Natural killer cell (primary cell): ENCODE results near the gene UTP11. TPM values are rescaled to one million over a fixed set of nuclear protein-coding genes. Genes with fewer than 3 reads are reported as not detected.
A peak's percentile ranks its signal among the peaks of the same experiment; 100 is the strongest.

Experiments used
- ATAC-seq, 3 donors: fragments of 150-1000 bp in 2 of 3; fragments of 200-7000 bp in 1 of 3; cut with Tn5 transposase; 1 replicate in 1 of 3; 2 replicates in 2 of 3; pipeline ENCODE4 v1.10.0; 2021; ENCODE audit warnings: mild to moderate bottlenecking in 2 of 3, moderate library complexity in 2 of 3
- DNase-seq, 2 donors: peaks; one replicate each; pipeline versions ENCODE4 v3.0.0 to v3.0.0-alpha.2; 2013 to 2021; ENCODE audit warnings: mixed read lengths in 1 of 2
- H3K27ac ChIP-seq: one replicate; pipeline ENCODE4 v1.5.1; 2013; ENCODE audit warnings: mild to moderate bottlenecking, low read length
- H3K27me3 ChIP-seq: one replicate; pipeline ENCODE4 v1.6.1; 2013; ENCODE audit warnings: low read length; ENCODE audit not compliant: control insufficient read depth, insufficient read depth
- H3K36me3 ChIP-seq: one replicate; pipeline ENCODE4 v1.6.1; 2013; ENCODE audit warnings: low read length; ENCODE audit not compliant: control insufficient read depth, insufficient read depth
- H3K4me1 ChIP-seq: one replicate; pipeline ENCODE4 v1.6.1; 2013; ENCODE audit warnings: low read length; ENCODE audit not compliant: control insufficient read depth, insufficient read depth
- H3K4me3 ChIP-seq: one replicate; pipeline ENCODE4 v1.5.1; 2013; ENCODE audit warnings: low read length
- H3K9me3 ChIP-seq: one replicate; pipeline ENCODE4 v1.6.1; 2013; ENCODE audit warnings: low read length; ENCODE audit not compliant: control insufficient read depth, insufficient read depth
- H3K27ac Mint-ChIP-seq, 2 donors: one replicate each; pipeline ENCODE4 v1.8.0; 2022; ENCODE audit warnings: mild to moderate bottlenecking in 2 of 2, mixed read lengths in 2 of 2, moderate library complexity in 1 of 2
- H3K27me3 Mint-ChIP-seq, 2 donors: one replicate each; pipeline ENCODE4 v1.8.0; 2022; ENCODE audit warnings: low read depth in 2 of 2, mixed read lengths in 2 of 2
- H3K36me3 Mint-ChIP-seq: one replicate; pipeline ENCODE4 v1.8.0; 2022; ENCODE audit warnings: mixed read lengths
- H3K4me1 Mint-ChIP-seq, 2 donors: one replicate each; pipeline ENCODE4 v1.8.0; 2022; ENCODE audit warnings: mixed read lengths in 2 of 2
- H3K4me3 Mint-ChIP-seq: one replicate; pipeline ENCODE4 v1.8.0; 2022; ENCODE audit warnings: mild to moderate bottlenecking, moderate library complexity, mixed read lengths
- H3K9me3 Mint-ChIP-seq, 2 donors: one replicate each; pipeline ENCODE4 v1.8.0; 2022; ENCODE audit warnings: mixed read lengths in 2 of 2
- CTCF ChIP-seq: fragments of 200-600 bp; IDR thresholded peaks from one replicate; pipeline ENCODE4 v1.8.0; 2022; ENCODE audit warnings: antibody characterized with exemption
- WGBS: methylation state at CpG from one replicate; pipeline ENCODE4 v1.1.7; 2013; ENCODE audit warnings: missing lambda C conversion rate; ENCODE audit not compliant: insufficient coverage; 5-methylcytosine and 5-hydroxymethylcytosine counted together
- intact Hi-C: fragments of 100-400 bp; cut with micrococcal nuclease; formaldehyde crosslinking; loops from one replicate; pipeline ENCODE4 v1.14.2; 2022
- total RNA-seq, 4 donors: library from RNA; stranded (reverse); fragments of 120-200 nt in 1 of 4; gene quantifications; one replicate each; pipeline versions ENCODE4 v1.2.3 to v1.2.4, GENCODE V29; 2013 to 2022

UTP11 gene
- total RNA-seq, 3 donors from 2014 or later (not counting 1 experiment from before 2014, with no cell fraction given) = 13.4 to 20.7 (median 19.2) TPM

GRCh38 chr1:37987679-37988078 lies 24.9 kb upstream of the UTP11 start:
- peaks cover 16 to 38% of the 10 kb centered on the region in 2 donors for H3K4me1 Mint-ChIP-seq
- H3K36me3 ChIP-seq = peaks cover 37% of the 10 kb centered on the region
- intact Hi-C loops = no loop called here

GRCh38 chr1:37989361-37989930 lies 23.1 kb upstream of the UTP11 start:
- H3K9me3 Mint-ChIP-seq = no peaks in the 10 kb centered on the region
- H3K36me3 ChIP-seq = peaks cover 27% of the 10 kb centered on the region
- peak overlapping the region; percentile 99 for H3K4me3 Mint-ChIP-seq
- DNase-seq = peak; percentile 44 to 60
- H3K36me3 Mint-ChIP-seq = peaks cover 12% of the 10 kb centered on the region
- peak overlapping the region; percentile 59 for H3K27ac ChIP-seq
- peak overlapping the region; percentile 91 for H3K4me3 ChIP-seq
- no peaks in the 10 kb centered on the region for H3K27me3 ChIP-seq
- peak; percentile 26 to 48 (median 48) for ATAC-seq
- H3K27ac Mint-ChIP-seq = peak overlapping the region; percentile 93 to 96
- no peaks in the 10 kb centered on the region for H3K9me3 ChIP-seq
- H3K27me3 Mint-ChIP-seq = no peaks in the 10 kb centered on the region
- no peak for TF ChIP-seq CTCF
- intact Hi-C loops = no loop called here
- peaks cover 14% of the 10 kb centered on the region for H3K4me1 ChIP-seq
- peaks cover 22 to 44% of the 10 kb centered on the region in 2 donors for H3K4me1 Mint-ChIP-seq
- WGBS = under 1% methylated on average over 30 of the region's 30 CpGs

More at GRCh38 chr1:37987679-37988078, 24.9 kb upstream of the UTP11 start:
- WGBS = 67% methylated on average over 1 of the region's 1 CpG
- peaks cover 14% of the 10 kb centered on the region for H3K4me1 ChIP-seq
- DNase-seq (no peak), ATAC-seq (no peak)
- Mint-ChIP-seq H3K9me3 (no peaks in the 10 kb centered on the region), H3K36me3 (peaks cover 12% of the 10 kb centered on the region), H3K27ac (no peak overlapping the region), H3K4me3 (no peak overlapping the region), H3K27me3 (no peaks in the 10 kb centered on the region)
- no peaks in the 10 kb centered on the region for H3K27me3 ChIP-seq
- H3K4me3 ChIP-seq = no peak overlapping the region
- H3K9me3 ChIP-seq = no peaks in the 10 kb centered on the region
- TF ChIP-seq CTCF = no peak
- no peak overlapping the region for H3K27ac ChIP-seq

GRCh38 chr1:37994886-37995566 lies 17.5 kb upstream of the UTP11 start:
- intact Hi-C loops = no loop called here
- Mint-ChIP-seq H3K9me3 (no peaks in the 10 kb centered on the region), H3K36me3 (no peaks in the 10 kb centered on the region), H3K4me1 (peaks cover 48 to 49% of the 10 kb centered on the region in 2 donors), H3K4me3 (peak overlapping the region; percentile 73), H3K27ac (peak overlapping the region; percentile 65 to 92), H3K27me3 (no peaks in the 10 kb centered on the region)
- ATAC-seq = no peak
- TF ChIP-seq CTCF = no peak
- Histone ChIP-seq H3K27me3 (no peaks in the 10 kb centered on the region), H3K4me3 (peak overlapping the region; percentile 6), H3K27ac (peak overlapping the region; percentile 4), H3K36me3 (peaks cover 26% of the 10 kb centered on the region), H3K4me1 (peaks cover 51% of the 10 kb centered on the region), H3K9me3 (no peaks in the 10 kb centered on the region)
- 71% methylated on average over 11 of the region's 11 CpGs for WGBS
- peak in 1 of 2 donors; percentile 28 for DNase-seq
